NCI-H446 (cell line): ENCODE measurements around the gene NPHS1.
"Not testable (repeated sequence)": the region's sequence is repeated elsewhere in the genome, so short reads cannot be mapped to it uniquely, and the experiment has no call there.

Experiments
- DNase-seq, 2 experiments: peaks; one replicate each; lab custom pipeline; 2025; lab: John Stamatoyannopoulos, UW

Gene NPHS1

GRCh38 chr19:35852029-35852780 lies at the start of gene NPHS1:
TSS of gene NPHS1 (minus strand) at chr19:35852504. CDS start at chr19:35851837, 667 bp downstream.
- DNase-seq = no peak

GRCh38 chr19:35901055-35901644 lies 48.8 kb upstream of the NPHS1 start:
- DNase-seq = no peak

GRCh38 chr19:35899547-35900214 lies 47.4 kb upstream of the NPHS1 start:
- DNase-seq = peak; percentile 73 to 87

GRCh38 chr19:35898499-35898809 lies 46.1 kb upstream of the NPHS1 start:
- DNase-seq = no peak

GRCh38 chr19:35897706-35898451 lies 45.6 kb upstream of the NPHS1 start:
- no peak for DNase-seq

- DNase-seq = no peak
Measured at GRCh38 chr19:35896643-35897040, 44.3 kb upstream of the NPHS1 start.

- no peak for DNase-seq
Measured at GRCh38 chr19:35895911-35896642, 43.8 kb upstream of the NPHS1 start.

GRCh38 chr19:35894342-35894741 lies 42.0 kb upstream of the NPHS1 start:
- DNase-seq = no peak

- not testable (repeated sequence) for DNase-seq
Measured at GRCh38 chr19:35891819-35892218, 39.5 kb upstream of the NPHS1 start.

GRCh38 chr19:35890113-35890650 lies 37.9 kb upstream of the NPHS1 start:
- DNase-seq = no peak

- DNase-seq = no peak
Measured at GRCh38 chr19:35889370-35890112, 37.2 kb upstream of the NPHS1 start.

- no peak for DNase-seq
Measured at GRCh38 chr19:35888398-35888797, 36.1 kb upstream of the NPHS1 start.

- DNase-seq = no peak
Measured at GRCh38 chr19:35887197-35887596, 34.9 kb upstream of the NPHS1 start.

GRCh38 chr19:35885904-35886303 lies 33.6 kb upstream of the NPHS1 start:
- no peak for DNase-seq

- DNase-seq = no peak
Measured at GRCh38 chr19:35885225-35885738, 33.0 kb upstream of the NPHS1 start.

- no peak for DNase-seq
Measured at GRCh38 chr19:35883882-35884281, 31.6 kb upstream of the NPHS1 start.

GRCh38 chr19:35882114-35882832 lies 30.0 kb upstream of the NPHS1 start:
- peak; percentile 71 to 87 for DNase-seq

GRCh38 chr19:35879770-35880317 lies 27.5 kb upstream of the NPHS1 start:
- DNase-seq = peak in 1 of 2 experiments; percentile 23

- no peak for DNase-seq
Measured at GRCh38 chr19:35879068-35879467, 26.8 kb upstream of the NPHS1 start.
